GM21717 (cell line): ENCODE measurements around the gene NOS3.
"Not testable (repeated sequence)": the region's sequence is repeated elsewhere in the genome, so short reads cannot be mapped to it uniquely, and the experiment has no call there.

ENCODE experiments used
- ATAC-seq: cut with Tn5 transposase; IDR thresholded peaks from one replicate; pipeline ENCODE4 v1.9.1; 2021; ENCODE audit warnings: mild to moderate bottlenecking, moderate library complexity; ENCODE audit not compliant: unreplicated experiment

Gene NOS3

DNA sequence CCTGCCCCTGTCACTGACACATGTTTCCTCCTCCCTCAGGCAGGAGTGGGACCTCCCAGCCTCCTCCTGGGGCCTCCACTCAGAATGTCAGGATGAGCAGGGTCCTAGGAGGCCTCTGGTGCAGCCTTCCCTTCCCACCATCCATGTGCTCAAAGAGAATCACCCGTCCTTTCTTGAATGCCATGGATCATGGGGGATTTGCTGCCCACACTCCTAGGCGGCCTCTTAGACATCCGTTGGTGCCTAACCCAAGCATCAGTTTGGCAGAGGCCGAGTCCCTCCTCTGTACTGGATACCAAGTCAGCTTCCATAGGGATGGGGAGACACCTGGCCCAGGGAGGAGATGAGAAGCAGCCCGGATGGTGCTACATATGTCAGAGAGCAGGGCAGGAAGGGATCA, 7.0 kb downstream of the NOS3 start:
- no peak for ATAC-seq

DNA sequence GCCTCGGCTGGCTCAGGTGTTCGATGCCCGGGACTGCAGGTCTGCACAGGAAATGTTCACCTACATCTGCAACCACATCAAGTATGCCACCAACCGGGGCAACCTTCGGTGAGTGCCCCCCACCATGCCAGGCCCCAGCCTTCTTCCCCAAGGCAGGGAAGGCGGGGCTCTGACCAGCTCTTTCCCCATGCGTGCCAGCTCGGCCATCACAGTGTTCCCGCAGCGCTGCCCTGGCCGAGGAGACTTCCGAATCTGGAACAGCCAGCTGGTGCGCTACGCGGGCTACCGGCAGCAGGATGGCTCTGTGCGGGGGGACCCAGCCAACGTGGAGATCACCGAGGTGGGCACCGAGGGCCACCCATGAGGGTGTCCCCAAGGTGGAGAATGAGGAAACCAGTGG, 7.5 kb downstream of the NOS3 start:
- no peak for ATAC-seq

DNA sequence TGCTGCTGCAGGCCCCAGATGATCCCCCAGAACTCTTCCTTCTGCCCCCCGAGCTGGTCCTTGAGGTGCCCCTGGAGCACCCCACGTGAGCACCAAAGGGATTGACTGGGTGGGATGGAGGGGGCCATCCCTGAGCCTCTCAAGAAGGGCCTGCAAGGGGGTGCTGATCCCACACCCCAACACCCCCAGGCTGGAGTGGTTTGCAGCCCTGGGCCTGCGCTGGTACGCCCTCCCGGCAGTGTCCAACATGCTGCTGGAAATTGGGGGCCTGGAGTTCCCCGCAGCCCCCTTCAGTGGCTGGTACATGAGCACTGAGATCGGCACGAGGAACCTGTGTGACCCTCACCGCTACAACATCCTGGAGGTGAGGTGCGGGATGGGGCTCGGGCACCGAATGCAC, 8.2 kb downstream of the NOS3 start:
- ATAC-seq: no peak

DNA sequence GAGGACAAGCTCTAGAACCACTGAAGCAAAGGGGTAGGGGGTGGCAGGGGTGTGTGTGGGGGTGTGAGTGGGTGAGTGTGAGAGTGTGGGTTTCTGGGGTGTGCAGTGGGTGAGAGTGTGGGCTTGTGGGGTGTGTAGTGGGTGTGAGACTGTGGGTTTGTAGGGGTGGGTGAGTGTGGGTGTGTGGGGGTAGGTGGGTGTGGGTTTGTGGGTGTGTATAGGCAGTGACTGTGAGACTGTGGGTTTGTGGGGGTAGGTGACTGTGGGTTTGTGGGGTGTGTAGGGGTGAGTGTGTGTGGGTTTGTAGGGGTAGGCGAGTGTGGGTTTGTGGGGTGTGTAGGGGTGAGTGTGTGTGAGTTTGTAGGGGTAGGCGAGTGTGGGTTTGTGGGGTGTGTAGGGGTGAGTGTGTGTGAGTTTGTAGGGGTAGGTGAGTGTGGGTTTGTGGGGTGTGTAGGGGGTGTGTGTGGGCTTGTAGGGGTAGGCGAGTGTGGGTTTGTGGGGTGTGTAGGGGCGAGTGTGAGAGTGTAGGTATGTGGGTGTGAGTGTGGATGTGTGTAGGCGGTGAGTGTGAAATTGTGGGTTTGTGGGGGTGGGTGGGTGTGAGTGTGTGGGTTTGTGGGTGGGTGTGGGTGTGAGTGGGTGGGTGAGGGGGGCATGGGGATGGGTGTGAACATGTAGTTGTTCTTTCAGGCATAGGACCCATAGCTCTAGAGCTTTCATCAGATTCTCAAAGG, 8.8 kb downstream of the NOS3 start:
- ATAC-seq: no peak

DNA sequence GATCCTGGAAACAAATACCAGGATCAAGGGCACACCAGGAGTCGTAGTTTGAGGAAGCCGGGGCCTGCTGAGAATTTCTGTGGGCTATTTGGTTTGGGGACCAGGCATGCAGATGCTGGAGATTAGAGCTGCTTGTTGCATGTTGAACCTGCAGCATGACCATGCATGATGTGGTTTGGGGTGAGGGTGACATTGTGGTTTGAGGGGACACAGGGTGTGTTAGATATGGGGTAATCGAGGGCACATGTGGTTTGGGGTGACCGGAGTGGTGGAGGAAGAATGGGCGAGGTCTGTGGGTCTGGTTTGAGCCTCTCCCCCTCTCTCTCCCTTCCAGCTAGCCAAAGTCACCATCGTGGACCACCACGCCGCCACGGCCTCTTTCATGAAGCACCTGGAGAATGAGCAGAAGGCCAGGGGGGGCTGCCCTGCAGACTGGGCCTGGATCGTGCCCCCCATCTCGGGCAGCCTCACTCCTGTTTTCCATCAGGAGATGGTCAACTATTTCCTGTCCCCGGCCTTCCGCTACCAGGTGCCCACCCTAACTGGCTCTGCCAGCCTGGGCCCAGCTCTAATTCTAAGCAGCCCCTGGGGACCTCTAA, 10.2 kb downstream of the NOS3 start:
- ATAC-seq: no peak

DNA sequence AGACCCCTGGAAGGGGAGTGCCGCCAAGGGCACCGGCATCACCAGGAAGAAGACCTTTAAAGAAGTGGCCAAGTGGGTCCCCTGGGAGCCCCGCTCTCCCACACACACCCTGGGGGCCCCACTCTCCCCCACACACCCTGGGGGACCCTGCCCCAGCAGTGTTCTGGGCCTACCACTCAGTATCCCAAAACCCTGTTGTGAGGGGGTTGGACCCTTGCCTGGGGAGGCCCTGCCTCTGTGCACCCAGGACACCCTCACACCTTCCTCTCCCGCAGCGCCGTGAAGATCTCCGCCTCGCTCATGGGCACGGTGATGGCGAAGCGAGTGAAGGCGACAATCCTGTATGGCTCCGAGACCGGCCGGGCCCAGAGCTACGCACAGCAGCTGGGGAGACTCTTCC, 10.7 kb downstream of the NOS3 start:
- no peak for ATAC-seq

DNA sequence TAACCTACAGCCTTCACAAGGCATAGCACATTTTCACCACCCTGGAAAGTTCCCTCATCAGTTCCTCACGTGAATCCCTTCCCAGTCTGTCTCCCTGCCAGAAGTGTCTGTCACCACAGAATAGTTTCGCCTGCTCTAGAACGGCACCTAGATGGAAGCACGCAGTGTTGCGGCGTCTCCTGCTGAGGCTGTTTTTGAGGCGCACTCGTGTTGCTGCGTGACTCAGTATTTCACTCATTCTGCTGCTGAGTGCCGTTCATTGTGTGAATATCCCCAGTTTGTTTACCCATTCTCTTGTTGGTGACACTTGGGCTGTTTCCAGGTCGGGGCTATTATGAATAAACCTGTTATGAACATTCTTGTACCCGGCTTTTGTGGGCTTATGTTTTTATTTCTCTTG, 12.8 kb downstream of the NOS3 start:
- no peak for ATAC-seq

DNA sequence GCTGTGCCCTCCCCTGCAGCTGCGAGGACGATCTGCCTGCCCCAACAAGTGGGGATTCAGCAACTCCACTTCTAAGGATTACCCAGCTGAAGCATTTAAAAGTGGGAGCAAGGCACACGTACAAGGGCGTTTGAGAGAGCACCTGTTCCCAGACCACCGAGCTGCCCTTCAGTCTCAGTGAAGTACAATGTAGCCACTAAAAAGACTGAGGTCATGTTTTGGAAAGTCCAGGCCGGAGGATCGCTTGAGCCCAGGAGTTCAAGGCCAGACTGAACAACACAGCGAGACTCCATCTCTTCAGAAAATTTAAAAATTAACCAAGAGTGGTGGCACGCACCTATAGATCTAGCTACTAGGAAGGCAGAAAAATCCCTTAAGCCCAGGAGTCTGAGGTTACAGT, 14.7 kb downstream of the NOS3 start:
- no peak for ATAC-seq

DNA sequence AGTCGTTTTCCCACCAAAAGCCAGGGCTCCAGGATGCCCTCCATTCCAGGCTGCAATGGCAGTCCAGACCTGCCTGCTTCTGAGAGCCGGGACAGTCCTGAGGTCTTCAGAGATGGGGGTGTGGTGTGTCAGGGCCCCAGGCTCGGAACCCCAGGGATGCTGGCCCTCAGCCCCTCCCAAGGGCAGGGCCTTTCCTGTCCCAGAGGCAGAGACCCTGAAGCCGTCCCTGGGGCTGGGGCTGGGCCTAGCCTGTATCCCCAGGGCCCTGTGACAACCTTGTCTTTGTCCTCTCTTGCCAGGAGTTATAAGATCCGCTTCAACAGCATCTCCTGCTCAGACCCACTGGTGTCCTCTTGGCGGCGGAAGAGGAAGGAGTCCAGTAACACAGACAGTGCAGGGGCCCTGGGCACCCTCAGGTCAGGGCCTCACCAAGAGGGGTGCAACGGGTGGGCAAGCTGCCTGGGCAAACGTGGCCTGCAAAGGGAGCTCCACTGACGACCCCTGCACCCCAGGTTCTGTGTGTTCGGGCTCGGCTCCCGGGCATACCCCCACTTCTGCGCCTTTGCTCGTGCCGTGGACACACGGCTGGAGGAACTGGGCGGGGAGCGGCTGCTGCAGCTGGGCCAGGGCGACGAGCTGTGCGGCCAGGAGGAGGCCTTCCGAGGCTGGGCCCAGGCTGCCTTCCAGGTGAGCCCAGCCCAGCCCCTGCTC, 15.9 kb downstream of the NOS3 start:
- ATAC-seq: no peak

DNA sequence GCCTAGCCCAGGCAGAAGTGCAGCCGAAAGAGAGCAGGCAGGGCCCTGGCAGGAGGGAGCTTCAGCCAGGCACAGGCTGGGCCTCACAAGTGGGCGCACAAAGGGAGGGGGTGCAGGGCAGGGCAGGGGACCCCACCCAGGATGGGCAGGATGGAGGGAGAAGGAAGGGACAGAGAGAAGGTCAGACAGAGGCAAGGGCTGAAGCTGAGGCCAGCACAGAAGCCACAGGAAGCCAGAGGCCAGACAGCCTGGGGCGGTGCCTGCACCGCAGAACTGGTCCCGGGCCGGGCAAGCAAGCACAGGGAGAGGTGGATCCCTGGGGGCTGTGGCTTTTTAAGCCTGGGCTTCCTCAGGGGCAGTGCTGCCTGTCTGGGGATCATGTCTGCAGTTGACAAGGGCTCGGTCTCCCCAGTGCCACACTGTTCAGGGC, 16.7 kb downstream of the NOS3 start:
- no peak for ATAC-seq

DNA sequence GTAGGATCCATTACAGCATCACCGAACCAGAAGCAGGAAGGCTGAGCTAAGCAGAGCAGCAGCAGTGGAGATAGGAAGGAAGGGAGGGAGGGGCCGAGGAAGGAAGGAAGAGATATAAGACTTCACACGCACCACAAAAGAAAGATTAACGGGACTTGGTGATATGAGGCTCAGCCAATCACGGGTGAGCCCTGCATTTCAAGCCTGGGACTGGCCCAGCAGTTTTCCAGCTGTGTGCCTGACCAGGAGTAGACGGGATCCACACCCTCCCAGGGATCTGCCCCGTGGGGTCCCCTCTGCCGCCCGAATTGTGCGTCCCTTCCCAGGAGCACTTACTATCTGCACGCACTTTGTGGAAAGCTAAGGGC, 17.3 kb downstream of the NOS3 start:
- no peak for ATAC-seq

DNA sequence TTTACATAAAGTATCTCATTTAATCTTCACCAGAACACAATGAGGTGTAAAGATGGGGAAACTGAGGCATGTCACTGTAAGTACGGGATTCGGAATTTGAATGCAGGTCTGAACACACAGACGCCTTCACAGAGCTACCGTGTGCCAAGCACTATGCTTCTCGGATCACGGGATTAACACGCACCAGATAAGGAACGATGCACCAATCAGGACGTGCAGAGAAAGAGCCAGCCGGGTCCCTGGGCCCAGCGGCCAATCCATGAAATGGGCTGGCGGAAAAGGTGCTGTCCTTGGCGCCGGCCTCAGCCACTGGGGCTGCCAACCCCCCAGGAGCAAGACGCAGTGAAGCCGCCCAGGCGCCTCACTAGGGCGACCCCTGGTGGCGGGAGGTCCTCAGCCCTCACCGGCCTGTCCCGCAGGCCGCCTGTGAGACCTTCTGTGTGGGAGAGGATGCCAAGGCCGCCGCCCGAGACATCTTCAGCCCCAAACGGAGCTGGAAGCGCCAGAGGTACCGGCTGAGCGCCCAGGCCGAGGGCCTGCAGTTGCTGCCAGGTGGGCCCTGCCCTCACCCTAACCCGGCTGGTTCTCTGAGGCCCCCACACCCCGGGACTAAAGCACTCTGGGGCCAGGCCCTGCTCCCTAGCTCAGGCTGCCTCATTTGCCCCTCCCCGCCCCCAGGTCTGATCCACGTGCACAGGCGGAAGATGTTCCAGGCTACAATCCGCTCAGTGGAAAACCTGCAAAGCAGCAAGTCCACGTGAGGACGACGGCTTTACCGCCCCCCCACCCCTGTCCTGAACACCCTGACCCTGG, 17.9 kb downstream of the NOS3 start:
- ATAC-seq: peak; percentile 80

DNA sequence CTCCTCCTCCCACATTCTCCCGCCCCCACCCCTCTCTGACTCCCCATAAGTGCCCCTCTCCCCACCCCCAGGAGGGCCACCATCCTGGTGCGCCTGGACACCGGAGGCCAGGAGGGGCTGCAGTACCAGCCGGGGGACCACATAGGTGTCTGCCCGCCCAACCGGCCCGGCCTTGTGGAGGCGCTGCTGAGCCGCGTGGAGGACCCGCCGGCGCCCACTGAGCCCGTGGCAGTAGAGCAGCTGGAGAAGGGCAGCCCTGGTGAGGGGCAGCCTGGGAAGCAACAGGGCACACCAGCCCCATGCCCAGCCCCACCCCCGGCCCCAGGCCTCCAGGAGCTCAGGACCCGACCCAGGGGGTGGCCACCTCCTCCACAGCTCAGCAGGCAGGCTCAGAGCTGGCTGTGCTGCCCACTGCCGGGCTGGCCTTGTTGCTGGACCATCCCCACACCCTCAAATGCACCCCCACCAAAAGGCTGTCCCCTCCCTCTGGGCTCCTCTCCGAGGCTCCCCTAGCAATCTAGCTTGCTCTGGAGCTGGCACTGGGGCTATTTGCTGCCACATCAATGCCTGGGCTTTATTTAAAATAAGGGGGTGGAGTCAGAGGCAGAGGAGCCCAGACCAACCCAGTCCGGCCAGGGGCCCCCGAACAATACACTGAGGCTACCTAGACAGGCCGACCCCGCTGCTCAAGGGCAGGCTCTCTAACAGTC, 18.7 kb downstream of the NOS3 start:
- ATAC-seq: no peak

DNA sequence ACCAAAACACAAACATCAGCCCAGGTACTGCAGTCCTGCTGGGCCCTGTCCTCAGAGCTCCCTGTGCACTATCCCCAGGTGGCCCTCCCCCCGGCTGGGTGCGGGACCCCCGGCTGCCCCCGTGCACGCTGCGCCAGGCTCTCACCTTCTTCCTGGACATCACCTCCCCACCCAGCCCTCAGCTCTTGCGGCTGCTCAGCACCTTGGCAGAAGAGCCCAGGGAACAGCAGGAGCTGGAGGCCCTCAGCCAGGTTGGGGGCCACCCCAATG, 19.2 kb downstream of the NOS3 start:
- ATAC-seq: no peak

DNA sequence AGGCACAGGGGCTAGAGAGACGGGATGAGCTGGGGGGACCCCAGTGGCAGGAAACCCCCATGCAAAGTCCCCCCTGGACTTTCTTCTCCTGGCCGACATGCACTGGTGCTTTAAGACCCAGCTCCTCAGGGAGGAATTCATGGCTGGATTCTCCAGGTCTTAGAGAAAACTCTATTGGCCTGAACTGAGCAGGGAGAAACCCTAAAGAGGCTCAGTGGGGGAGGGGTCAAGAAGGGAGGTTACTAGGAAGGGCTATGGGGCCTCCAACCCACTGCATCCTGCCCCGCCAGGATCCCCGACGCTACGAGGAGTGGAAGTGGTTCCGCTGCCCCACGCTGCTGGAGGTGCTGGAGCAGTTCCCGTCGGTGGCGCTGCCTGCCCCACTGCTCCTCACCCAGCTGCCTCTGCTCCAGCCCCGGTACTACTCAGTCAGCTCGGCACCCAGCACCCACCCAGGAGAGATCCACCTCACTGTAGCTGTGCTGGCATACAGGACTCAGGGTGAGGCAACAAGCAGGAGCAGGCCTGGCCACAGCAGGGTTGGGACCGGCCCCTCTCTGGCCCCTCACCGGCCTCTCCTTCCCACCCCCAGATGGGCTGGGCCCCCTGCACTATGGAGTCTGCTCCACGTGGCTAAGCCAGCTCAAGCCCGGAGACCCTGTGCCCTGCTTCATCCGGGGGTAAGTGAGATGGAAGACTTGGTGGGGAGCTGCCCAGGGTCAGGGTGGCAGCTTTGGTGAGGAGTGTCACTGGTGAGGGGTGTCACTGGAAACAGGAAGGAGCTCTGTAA, 19.7 kb downstream of the NOS3 start:
- no peak for ATAC-seq

DNA sequence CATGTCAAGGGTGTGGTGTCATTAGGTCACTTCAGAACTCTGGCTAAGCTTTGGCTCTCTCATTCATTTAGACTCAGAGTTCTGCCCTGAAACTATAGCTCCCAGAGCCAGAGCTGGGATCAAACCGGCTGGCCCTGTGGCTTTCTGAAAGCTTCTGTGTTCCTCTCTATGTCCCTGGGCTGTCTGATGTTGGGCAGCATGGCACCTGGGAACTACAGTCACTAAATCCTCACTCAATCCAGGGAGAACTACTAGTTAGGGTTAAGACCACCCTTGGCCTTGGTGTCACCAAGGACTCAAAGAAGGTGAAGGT, 20.2 kb downstream of the NOS3 start:
- no peak for ATAC-seq

DNA sequence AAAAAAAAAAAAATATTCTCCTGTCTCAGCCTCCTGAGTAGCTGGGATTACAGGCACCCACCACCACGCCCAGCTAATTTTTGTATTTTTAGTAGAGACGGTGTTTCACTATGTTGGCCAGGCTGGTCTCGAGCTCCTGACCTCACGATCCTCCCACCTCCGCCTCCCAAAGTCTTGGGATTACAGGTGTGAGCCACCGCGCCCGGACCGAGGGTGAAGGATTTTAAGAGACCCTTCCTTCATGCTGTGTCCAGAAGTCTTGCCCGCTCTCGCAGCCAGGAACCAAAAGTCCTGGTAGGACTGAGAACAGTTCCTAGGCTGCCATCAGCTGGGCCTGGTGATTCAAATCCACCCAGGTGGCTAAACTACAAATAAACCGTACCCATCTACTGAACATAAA, 20.8 kb downstream of the NOS3 start:
- not testable (repeated sequence) for ATAC-seq

DNA sequence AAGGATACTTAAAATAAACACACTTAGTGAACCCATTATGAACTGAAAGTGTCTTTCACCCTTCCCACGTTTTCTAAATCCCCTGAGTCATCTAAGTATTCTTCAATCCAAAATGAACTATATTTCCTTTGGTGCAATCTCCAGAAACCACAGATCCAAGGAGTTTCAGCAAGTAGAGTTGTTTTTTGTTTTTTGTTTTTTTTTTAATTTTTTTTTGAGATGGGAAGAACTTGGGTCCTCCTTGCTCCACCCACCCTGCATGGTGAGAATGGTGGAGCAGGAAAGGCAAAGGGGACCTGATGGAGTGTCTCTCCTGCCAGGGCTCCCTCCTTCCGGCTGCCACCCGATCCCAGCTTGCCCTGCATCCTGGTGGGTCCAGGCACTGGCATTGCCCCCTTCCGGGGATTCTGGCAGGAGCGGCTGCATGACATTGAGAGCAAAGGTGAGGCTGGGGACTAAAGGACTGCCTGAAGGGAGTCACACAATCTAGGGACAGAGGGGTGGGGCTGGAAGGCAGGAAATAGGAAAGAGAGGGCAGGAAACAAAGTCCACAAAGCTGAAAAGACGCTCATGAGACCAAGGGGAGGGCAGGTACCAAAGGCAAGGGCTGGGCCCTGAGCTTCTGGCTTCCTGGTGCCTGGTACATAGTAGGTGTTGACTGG, 21.3 kb downstream of the NOS3 start:
- ATAC-seq: no peak

DNA sequence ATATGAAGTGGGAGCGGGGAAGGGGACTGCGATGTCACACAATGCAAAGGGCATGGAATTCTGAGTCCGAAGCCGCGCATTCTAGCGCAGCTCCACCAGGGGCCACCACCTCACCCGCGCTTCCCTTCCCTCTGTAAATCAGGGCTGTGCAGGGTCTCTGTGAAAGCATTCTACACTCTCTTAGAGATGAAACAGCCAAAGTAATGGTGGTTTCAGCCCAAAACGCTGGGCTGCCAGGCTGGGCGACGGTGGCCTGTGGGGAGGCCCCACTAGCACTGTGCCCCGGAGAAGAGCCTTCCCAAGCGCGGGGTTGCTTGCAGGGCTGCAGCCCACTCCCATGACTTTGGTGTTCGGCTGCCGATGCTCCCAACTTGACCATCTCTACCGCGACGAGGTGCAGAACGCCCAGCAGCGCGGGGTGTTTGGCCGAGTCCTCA, 22.1 kb downstream of the NOS3 start:
- ATAC-seq: no peak

DNA sequence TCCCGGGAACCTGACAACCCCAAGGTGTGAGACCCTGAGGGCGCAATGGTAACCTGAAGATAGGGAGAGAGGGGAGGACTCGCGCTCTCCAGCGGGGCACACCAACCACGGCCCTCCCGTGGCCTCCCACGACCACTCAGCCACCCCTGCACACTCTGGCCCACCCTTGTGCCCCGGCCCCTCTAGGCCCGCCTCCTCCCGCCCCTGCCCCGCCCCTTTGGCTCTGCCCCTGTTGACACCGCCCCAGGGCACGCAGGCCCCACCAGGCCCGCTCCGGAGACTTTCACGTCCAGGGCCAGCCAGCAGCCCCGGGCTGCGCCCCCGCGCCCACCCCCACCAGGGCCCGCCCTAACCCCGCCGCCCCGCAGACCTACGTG, 22.5 kb downstream of the NOS3 start:
- no peak for ATAC-seq
